Activated naive CD4-positive, alpha-beta T cell treated with anti-CD3 and anti-CD28 coated beads, Interleukin-2, amount 50 U/mL, for 16 hours (primary cell): Measurements from ENCODE around the gene ENO3.

Source experiments
- DNase-seq: peaks from one replicate; pipeline ENCODE4 v3.0.0-alpha.2; 2020

Gene ENO3

DNA sequence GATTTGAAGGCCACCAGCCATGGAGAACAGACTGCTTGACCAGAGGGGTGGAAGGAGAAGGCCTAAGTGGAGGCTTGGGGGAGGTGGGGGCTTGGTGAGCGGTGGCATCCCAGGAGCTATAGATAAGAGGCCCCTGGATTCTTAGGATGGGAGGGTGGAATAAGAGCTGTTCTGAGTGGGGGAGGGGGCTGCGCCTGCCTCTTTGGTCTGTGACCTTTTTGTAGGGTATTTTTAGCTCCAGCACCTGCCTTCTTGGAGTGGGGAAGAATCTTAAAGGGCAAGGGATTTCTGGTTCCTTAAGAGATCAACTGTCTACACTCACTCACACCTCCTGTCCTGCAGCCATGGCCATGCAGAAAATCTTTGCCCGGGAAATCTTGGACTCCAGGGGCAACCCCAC lies 567 bp downstream of the ENO3 start:
- no peak for DNase-seq

DNA sequence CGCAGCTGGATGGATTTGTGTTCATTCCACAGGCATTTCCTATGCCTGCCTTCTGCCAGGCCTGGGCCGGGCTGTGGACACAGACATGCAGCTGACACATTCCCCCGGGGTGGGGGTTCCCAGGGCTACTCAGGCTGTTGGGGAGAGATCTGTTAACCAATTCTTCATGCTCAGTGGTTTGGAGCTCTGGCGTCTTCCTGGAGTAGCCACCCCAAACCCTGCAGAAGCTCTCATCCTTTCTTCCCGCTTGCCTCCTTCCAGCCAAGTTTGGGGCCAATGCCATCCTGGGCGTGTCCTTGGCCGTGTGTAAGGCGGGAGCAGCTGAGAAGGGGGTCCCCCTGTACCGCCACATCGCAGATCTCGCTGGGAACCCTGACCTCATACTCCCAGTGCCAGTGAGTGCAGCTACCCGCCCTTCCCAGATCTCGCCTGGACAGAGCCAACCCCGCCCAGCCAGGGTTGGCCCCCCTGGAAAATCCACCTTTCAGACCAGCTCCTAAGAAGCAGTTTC lies 2.6 kb downstream of the ENO3 start:
- no peak for DNase-seq

DNA sequence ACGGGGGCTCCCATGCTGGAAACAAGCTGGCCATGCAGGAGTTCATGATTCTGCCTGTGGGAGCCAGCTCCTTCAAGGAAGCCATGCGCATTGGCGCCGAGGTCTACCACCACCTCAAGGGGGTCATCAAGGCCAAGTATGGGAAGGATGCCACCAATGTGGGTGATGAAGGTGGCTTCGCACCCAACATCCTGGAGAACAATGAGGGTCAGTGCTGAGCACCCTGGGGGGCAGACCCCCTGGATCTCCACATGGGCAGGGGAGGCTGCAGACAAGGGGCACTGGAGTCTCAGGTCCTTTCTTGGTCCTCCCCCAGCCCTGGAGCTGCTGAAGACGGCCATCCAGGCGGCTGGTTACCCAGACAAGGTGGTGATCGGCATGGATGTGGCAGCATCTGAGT lies 4.2 kb downstream of the ENO3 start:
- DNase-seq: no peak

DNA sequence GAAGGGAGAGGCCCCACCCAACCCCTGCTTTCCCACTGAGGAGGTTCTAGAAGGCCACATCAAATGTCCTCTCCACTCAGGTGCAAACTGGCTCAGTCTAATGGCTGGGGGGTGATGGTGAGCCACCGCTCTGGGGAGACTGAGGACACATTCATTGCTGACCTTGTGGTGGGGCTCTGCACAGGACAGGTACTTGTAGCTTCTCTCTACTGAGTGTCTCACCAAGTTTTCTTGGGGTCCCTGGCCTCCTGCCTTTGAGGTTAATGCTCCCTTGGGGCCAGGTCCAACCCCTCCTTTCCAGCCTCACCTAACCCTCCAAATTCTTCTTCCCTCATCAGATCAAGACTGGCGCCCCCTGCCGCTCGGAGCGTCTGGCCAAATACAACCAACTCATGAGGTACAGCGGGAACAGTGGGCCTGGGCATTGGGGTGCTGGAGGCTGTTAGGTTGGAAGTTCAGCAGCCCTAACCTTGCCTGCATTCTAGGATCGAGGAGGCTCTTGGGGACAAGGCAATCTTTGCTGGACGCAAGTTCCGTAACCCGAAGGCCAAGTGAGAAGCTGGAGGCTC lies 5.7 kb downstream of the ENO3 start:
- peak; percentile 50 for DNase-seq

DNA sequence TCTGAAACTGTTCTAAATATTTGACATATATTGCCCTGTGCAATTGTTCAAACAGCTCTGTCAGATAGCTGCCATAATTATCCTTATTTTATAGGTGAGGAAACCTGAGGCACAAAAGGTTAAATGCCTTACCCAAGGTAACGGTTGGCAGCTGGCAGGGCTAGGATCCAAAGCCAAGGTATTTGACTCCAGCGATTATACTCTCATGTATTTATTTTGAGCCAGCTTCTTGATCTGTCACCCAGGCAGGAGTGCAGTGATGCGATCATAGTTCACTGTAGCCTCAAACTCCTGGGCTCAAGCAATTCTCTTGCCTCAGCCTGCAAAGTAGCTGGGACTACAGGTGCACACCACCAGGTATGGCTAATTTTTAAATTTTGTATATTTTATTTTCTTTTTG lies 7.2 kb downstream of the ENO3 start:
- DNase-seq: no peak

DNA sequence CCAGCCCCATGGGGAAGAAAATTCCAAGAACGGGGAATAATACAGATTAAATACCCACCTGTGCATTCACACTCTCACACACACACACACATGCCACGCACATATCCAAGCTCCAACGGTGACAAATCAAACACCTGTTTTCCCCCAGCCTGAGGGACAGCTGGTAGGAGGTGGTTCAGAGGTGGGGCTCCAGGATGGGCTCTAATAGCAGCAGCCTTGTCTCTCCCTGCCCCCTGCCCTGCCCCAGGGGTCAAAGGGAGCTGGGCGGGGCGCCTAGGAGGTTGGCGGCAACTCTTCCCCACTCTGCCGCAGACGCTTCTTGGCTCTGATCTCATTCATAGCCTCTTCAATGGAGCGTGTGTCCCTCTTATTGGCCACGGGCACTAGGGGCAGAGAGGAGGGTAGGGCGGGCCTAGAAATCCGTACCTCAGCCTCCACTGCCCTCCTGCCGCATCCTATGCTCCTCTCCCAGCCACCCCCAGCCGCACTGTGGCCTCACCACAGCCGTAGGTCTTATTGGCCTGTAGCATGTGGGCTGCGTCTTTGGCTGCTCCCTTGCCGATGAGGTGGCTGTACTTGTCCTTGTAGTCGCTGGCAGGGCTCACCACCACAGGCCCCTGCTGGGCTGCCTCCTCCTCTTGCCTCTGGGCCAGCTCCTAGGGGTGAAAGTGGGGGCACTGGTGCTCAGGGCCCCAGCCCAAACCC lies 8.5 kb downstream of the ENO3 start:
- DNase-seq: no peak

DNA sequence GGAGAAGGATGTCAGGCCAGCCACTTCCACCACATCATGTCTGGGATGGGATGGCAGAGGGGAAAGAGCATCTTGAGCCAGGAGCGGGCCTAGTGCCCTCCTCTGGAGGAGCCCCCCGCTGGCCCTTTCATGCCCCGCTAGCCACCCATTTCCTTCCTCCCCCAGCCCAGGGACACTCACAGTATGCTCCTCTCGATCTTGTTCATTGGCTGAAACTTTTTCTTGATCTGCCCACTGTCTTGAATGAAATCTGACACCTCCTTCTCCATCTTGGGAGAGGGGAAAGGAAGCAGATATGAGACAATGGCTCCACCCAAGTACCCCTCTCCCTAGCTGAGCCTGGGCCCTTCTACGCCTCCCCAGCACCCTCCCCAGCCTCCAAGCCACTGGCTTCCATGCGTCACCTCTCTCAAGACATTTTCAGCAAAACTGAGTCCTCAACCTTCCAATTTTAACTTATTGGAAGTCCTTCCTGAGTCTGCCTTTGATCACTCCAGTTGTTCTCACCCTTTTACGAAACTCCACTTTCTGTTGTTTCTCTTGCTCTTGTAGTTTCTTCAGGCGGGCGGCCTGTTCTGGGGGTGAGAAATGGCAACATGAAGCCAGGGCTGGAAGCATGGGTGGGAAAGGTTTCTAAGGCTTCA lies 9.5 kb downstream of the ENO3 start:
- no peak for DNase-seq

DNA sequence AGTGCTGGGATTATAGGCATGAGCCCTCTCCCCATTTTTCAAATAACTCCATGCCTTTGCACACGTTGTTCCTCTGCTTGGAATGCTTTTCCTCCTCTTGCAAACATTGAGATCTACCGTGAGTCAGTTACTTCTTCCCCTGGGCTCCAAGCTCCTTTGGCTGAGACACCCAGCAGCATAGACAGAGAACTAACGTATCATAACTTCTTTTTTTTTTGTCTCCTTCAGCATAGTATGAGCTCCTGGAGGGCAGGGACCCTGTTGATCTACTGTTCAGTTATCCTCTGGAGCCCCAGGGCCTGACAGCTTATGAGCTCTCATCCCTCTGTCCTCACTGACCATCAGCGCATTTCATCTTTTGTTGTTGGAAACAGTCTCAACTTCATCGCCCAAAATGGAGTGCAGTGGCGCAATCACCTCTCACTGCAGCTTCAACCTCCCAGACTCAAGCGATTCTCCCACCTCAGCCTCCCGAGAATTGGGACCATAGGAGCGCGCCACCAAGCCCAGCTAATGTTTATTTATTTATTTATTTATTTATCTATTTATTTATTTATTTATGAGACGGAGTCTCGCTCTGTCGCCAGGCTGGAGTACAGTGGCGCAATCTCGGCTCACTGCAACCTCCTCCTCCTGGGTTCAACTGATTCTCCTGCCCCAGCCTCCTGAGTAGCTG lies 14.5 kb downstream of the ENO3 start:
- DNase-seq: no peak

DNA sequence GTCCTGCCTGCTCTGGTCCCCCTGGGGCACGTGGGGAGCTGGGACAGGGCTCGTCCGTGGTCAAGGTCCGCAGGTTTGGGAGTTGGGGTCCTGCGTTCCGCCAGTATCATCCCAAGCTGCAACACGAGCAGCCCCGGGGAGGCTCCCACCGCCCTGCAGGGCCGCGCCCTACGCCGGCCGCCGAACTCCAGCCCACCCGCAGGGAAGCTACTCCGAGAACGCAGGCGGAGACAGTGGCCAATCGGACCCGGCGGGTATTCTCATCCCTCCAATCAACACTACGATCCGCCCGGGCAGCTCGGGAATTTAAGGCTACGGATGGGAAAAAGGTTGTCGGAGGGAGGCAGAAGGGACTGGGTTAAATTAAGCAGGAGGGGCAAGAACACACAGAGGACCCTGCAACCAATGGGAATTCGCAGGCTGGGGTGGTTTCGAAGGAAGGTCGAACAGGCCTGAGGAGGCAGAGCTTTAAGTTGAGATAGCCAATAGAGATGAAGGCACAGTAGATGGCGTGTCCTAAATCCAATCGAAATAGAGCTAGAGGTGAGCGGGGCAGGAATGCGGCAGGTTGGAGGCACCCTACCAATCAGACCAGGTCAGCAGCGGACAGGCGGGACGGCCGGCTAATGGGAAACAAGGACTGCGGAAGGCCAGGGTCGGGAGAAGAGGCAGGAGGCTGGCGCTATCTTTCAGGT lies 16.1 kb downstream of the ENO3 start:
- DNase-seq: peak; percentile 93

DNA sequence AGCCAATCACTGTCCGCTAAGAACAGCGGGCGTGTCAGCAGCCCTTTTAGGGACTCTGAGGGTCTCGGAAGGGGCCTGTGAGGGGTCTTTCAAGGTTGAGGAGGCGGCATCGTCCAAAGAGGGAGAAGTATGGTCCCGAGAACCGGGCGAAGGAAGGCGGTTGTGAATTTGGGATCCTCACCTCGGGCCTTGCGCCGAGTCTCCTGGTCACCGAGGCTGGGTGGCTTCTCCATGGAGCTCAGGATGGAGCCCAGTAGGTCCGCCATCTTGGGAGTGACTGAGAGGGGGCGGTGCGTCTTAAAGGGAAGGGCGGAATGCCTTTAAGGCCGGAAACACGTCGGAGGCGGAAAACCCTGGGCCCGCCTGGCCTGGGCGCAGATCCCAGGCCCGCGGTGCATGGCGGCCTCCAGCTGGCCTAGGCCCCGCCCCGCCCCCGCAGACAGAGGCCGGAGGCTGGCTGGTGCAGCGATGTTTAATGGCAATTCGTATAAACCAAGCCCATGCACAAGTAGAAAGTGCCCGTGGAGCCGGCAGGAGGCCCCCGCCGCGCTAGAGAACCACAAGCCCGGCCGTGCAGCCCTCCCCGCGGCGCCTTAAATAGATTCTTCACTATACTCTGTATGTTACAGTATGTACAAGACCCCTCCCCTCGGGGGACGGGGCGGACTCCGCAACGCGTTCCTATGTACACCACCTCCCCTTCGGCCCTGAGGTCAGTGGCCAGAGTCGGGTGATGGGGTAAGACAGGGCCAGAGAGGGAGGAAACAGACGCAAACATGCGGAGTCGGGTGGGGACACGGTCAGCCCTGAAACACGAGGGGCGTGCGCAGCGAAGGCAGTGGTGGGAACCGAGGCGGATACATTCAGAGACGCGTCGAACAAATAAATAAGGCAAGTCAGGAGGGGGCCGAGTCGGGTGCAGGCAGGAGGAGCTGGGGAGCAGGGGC lies 16.9 kb downstream of the ENO3 start, which contains the start of gene SPAG7:
Gene SPAG7 (minus strand): TSS at position 279 of the 947 bp plus-strand sequence. CDS start 13 bp downstream, at position 266.
- peak; percentile 89 for DNase-seq

DNA sequence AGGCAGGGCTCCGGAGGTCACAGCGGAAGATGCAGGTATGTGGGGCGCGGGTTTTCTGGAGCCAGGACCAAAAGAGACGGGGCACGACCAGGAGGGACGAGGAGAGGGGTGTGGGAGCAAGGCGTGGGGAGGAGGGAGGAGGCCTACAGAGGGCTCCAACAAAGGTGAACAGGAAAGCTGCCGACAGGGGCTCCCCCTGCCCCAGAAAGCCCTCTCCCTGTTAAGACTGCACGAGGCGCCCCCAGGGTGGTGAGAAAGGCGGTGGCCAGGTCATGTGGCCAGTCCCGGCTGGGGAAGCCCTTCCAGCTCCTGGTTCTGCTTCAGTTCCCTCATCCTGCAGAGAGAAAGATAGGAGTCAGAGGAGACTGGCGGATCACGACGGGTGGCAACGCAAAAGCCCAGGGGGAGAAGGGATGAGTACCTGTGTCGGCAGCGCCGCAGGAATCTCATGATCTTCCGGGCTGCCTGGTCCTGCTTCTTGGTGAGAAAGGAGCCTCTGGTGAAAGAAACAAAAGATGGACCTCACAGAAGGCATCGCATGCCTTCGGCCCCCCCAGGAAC lies 17.6 kb downstream of the ENO3 start:
- peak; percentile 54 for DNase-seq

DNA sequence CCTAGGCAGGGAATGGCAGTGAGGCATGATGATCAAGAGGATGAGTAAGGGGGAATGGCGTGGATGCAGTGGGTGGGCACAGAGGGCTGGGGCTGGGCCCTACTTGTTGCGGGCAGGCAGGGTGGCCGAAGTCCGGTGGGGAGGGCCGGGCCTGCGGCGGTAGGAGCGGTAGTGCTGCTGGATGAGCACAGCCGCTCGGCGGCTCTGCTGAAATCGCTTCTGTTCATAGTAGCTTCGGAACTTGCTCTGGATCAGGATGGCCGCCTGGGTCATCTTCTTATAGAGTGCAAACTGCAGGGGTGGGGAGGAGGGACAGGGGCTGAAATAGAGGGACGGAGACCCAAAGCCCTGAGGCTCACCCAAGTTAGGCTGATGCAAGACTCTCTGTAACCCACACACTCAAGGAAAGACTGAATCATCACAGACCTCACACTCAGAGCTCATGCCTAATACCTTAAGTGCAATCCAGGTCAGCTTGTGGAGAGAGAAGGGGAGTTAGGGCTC lies 18.2 kb downstream of the ENO3 start:
- peak; percentile 51 for DNase-seq

DNA sequence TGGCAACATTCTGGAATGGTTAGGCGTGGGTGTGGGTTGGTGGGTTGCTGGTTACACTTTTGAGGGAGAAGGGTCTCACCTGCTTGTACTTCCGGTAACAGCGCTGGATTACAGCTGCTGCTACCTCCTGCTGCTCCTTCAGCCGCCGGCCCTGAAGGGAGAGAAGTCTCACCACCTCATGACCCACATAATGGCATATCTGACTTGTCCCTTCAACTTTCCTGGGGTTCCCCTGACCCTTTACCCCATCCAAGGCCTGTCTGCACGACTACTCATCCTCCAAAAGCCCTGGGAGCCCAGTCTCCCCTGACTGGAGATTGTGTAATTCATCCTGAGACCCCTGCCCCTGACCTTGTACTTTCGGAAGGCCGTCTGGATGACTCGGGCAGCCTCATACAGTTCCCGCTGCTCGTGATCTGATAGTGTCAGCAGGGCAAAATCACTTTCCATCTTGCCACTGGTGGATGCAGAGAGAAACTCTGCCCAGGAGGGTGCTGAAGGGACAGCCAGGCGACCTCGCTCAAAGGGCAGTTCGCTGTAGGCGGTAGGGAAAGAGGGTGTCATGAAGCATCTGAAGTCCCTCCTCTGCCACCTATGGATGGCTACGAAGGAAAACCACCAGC lies 18.7 kb downstream of the ENO3 start:
- DNase-seq: no peak

DNA sequence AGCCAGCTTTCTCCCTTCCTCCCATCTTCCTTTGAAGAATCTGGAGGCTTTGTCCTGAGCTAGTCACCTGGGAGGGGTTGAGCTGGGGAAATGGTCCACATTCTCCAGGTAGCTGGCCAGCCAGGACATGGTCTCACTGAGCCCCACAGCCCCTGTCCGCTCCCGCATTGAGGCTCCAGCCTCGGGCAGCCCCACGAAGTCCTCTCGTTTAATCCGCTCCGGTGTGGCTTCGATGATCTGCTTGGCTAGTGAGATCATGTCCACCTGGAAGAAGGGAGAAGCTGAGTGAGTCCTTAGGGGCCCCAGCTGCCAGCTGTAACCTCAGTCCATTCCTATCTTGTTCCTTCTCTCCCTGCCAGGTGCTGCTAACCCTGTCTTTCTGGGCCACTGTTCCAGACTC lies 19.4 kb downstream of the ENO3 start:
- no peak for DNase-seq

DNA sequence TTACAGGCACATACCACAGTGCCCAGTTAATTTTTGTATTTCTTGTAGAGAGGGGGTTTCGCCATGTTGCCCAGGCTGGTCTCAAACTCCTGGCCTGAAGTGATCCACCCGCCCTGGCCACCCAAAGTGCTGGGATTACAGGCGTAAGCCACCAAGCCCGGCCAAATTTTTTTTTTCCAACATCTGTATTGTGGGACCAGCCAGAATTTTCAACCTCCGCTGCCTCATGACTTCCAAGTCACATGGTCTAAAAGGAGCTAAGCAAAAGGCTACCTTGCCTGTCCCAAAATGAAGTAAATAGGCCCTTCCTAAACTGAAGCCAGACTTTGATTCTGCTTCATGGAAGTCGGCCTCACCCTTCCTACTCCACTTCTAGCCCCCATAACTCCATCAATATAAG lies 20.9 kb downstream of the ENO3 start:
- DNase-seq: no peak

DNA sequence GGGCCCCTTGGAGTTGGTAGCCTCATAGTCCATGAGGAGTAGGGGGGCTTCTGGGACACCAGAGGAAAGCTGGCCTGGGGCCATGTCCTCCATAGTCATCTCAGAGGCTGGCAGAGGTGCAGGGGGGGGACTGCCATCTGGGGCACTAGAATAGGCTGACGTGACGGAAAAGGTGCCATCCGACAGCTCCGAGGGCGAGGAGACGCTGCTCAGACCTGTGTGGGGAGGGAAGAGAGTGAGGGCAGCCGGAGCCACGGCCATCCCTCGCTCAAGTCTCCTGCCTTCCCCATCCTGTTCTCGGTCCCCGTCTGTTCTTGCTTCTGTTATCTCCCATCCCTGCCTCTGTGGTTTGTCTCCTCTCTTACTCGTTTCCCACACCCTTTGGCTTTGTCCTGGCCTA lies 21.4 kb downstream of the ENO3 start:
- no peak for DNase-seq

DNA sequence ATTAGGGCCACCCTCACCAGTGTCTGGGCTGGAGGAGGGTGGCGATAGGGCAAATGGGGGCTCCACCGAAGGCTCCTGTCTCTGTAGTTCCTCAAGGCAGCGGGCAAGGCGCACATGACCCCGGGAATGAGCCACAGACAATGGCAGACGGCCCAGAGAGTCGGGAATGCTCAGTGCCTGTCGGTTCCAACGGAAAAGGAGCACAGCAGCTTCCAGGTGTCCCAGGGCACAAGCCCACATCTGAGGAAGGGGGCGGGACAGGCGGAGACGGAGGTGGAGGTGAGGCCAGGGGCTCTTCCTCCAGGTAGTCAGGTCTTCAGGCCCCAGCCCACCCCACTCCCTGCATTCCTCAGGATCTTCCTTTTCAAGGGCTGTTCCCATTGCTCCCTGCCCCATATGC lies 21.8 kb downstream of the ENO3 start:
- no peak for DNase-seq

DNA sequence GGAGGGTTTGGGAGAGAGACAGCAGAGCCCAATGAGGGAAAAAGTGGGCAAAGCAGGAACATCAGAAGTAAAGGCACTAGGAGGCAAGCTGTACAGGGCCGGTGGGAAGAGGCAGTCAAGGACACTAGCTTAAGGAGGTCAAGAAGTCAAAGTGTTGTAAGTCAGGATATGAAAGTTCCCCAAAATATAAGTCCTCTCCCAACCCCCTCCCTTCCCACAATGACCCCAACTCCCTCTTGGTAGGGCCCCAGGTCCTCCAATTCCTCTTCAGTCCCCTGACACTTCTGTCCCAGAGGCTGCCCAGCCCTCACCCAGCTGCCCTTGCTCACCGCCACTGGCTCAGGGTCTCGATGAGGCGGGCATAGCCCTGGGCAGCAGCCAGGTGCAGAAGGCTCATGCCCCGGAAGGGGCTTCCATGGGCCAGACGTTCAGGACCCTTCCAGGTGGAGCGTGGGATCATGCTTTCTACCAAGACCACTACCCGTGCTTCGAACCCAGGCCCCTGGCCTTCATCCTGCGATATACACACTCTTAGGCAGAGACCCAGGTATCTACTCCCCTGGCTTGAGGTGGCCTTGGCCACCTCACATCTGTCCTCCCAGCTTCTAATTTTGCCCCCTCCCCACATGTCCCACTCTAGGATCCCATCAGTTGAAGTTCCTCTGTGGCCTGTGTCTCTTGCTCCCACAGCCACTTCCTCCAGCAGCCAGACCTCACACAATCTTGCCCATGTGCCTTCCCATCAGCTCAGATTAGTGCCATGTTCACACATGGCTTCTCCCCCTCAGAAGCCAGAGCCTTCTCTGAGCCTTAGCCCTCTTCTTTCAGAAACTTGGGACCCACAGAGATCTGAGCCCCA lies 22.6 kb downstream of the ENO3 start:
- DNase-seq: no peak

DNA sequence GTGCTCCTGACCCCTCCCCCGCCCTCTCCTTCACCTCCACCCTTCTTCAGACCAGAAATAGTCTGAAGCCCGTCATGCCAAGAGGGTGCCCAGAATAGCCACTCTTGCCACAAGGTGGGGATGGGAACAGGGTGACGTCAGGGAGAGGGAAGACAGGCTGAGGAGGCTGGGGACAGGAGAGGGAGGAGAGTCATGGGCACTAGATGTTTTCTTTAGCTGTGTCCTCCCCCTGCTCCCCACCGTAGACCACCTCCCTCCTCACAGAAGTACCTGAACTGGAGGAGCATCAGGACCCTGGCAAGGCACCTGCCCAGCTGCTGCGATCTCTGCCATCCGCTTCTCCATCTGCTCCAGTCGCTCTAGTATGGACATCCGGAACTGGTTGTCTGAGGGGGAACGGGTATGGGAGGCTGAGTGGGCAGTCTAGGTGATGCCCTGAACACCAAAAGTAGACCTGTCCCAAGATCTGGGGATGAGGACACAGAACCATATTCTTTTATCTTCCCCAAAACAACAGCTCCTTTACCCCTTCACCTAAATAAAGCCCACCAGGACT lies 23.3 kb downstream of the ENO3 start:
- no peak for DNase-seq
